OCI-LY3 (cell line): ENCODE measurements around the gene E2F2.

Experiments used
- CTCF ChIP-seq: fragments of 200-600, 300-600 bp; sonication (generic); IDR thresholded peaks from 2 replicates; pipeline ENCODE4 v1.5.1; 2014; ENCODE audit warnings: antibody characterized with exemption, low read length, low read depth
- EZH2phosphoT487 ChIP-seq: fragments of 200-600 bp; shearing (Covaris generic); IDR thresholded peaks from 2 replicates; pipeline ENCODE4 v1.6.1; 2018; ENCODE audit warnings: antibody characterized with exemption, mixed run types, low read depth

GRCh38 chr1:23561813-23562100 is 30.7 kb upstream of the E2F2 start:
- no peak for TF ChIP-seq CTCF
- no peak for TF ChIP-seq EZH2phosphoT487
